GM23338 (cell line): ENCODE results near the gene IQCE.

ENCODE experiments used
- CTCF ChIP-seq, 2 experiments: fragments of 200-600 bp in 1 of 2; sonication (generic) in 1 of 2; conservative IDR thresholded peaks; 2 replicates each; pipeline versions ENCODE4 v1.5.1 to v1.6.1; 2016 to 2017; ENCODE audit warnings: antibody characterized with exemption in 2 of 2, low read depth in 2 of 2, mild to moderate bottlenecking in 2 of 2, moderate library complexity in 1 of 2
- POLR2AphosphoS5 ChIP-seq: IDR thresholded peaks from 2 replicates; pipeline ENCODE4 v1.6.1; 2016; ENCODE audit warnings: antibody characterized with exemption, low read depth

GRCh38 chr7:2545746-2546425 lies 12.9 kb upstream of the IQCE start:
- no peak for TF ChIP-seq CTCF (conservative IDR thresholded peaks at IDR 0.05; ENCODE audit: low read depth in 2 of 2)
- TF ChIP-seq POLR2AphosphoS5, result no peak
